ENCODE results near the gene PSORS1C2.

DNA sequence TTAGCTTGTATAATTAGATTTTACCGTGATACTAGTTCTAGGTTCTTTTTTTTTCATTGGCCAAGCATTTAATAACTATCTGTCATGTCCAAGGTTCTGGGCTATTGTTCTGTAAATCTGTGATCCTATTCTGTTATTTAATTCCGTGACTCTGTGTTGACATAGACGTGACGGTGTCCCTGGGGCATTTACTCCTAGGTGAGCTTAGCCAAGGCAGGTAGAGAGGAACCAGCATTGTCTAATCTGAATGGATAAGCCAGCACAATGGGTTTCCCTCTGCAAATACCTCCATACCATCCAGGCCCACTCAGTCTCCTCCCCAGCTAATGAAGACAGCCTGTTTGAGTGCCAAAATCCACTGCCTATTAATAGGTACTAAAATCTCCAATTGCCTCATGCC, 9.7 kb downstream of the PSORS1C2 start:
- TF ChIP-seq, protein P1, sequence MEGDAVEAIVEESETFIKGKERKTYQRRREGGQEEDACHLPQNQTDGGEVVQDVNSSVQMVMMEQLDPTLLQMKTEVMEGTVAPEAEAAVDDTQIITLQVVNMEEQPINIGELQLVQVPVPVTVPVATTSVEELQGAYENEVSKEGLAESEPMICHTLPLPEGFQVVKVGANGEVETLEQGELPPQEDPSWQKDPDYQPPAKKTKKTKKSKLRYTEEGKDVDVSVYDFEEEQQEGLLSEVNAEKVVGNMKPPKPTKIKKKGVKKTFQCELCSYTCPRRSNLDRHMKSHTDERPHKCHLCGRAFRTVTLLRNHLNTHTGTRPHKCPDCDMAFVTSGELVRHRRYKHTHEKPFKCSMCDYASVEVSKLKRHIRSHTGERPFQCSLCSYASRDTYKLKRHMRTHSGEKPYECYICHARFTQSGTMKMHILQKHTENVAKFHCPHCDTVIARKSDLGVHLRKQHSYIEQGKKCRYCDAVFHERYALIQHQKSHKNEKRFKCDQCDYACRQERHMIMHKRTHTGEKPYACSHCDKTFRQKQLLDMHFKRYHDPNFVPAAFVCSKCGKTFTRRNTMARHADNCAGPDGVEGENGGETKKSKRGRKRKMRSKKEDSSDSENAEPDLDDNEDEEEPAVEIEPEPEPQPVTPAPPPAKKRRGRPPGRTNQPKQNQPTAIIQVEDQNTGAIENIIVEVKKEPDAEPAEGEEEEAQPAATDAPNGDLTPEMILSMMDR (IDR thresholded peaks at IDR 0.05) = no peak
- TF ChIP-seq POLR2A (IDR thresholded peaks at IDR 0.05; ENCODE audit: low read depth) (no peak), EP300 (IDR thresholded peaks at IDR 0.05) (no peak)

All from esophagus muscularis mucosa (tissue), 4 donors.